HL-60/S4 treated with retinoic acid at 250 ng/mL for 4 days and 3 days (cell line): Measurements from ENCODE around the gene RAB3A.
"Not testable (repeated sequence)": the region's sequence is repeated elsewhere in the genome, so short reads cannot be mapped to it uniquely, and the experiment has no call there.

Experiments used
- in situ Hi-C: fragments of 300-500 bp; cut with MboI; formaldehyde crosslinking; loops from 2 replicates; pipeline ENCODE4 v1.7.0; 2022; ENCODE audit warnings: low sequenced_read_pairs

The RAB3A gene

GRCh38 chr19:18171605-18172327, 32.1 kb downstream of the RAB3A start:
- in situ Hi-C loops: no loop called here

GRCh38 chr19:18170714-18171255, 33.1 kb downstream of the RAB3A start:
- in situ Hi-C loops: no loop called here

- in situ Hi-C loops: no loop called here
Measured at GRCh38 chr19:18168673-18169381, 35.0 kb downstream of the RAB3A start.

- in situ Hi-C loops: no loop called here
Measured at GRCh38 chr19:18167975-18168645, 35.7 kb downstream of the RAB3A start.

- in situ Hi-C loops: no loop called here
Measured at GRCh38 chr19:18167011-18167410, 36.8 kb downstream of the RAB3A start.

- in situ Hi-C loops: no loop called here
Measured at GRCh38 chr19:18165794-18166544, 37.9 kb downstream of the RAB3A start.

GRCh38 chr19:18164072-18164471, 39.8 kb downstream of the RAB3A start:
- in situ Hi-C loops: no loop called here

GRCh38 chr19:18161636-18162002, 42.2 kb downstream of the RAB3A start:
- in situ Hi-C loops: no loop called here

- in situ Hi-C loops: no loop called here
Measured at GRCh38 chr19:18160971-18161635, 42.7 kb downstream of the RAB3A start.

- in situ Hi-C loops: no loop called here
Measured at GRCh38 chr19:18160493-18160970, 43.3 kb downstream of the RAB3A start.

GRCh38 chr19:18159810-18160209, 44.0 kb downstream of the RAB3A start:
- in situ Hi-C loops: no loop called here

- in situ Hi-C loops: not testable (repeated sequence)
Measured at GRCh38 chr19:18159059-18159616, 44.7 kb downstream of the RAB3A start.

- in situ Hi-C loops: no loop called here
Measured at GRCh38 chr19:18158467-18158866, 45.4 kb downstream of the RAB3A start.

- in situ Hi-C loops: no loop called here
Measured at GRCh38 chr19:18157465-18158063, 46.3 kb downstream of the RAB3A start.

GRCh38 chr19:18156841-18157464, 46.9 kb downstream of the RAB3A start:
- in situ Hi-C loops: no loop called here

GRCh38 chr19:18156268-18156667, 47.6 kb downstream of the RAB3A start:
- in situ Hi-C loops: no loop called here

- in situ Hi-C loops: no loop called here
Measured at GRCh38 chr19:18155095-18156087, 48.5 kb downstream of the RAB3A start.

GRCh38 chr19:18153556-18154134, 50.2 kb downstream of the RAB3A start:
- in situ Hi-C loops: no loop called here
